ENCODE data around the gene ZNF397. TPM values are rescaled to one million over a fixed set of nuclear protein-coding genes. Genes with fewer than 3 reads are reported as not detected.

Gene ZNF397
- total and polyA plus RNA-seq, 2 donors (not counting 1 experiment from before 2014, with no cell fraction given) = 7.0 to 23.8 TPM

DNA sequence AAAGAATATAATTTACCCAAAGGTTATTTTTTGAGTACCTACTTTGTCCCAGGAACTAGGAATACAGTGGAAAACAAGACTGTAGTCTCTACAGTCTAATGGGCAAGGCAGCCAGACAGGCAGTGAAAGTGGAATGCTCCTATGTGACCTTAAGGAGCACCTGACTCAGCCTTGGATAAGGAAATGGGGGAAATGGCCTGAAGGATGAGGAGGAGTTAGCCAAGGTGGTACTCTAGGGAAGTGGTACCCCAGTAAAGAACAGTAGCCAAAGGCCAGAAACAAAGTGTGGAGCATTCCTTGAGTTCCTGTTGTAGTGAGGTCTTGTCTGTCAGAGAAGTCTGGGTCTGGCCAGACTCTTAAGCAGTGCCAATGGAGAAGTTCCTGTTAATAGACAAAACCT is 6.0 kb downstream of the ZNF397 start:
- Histone ChIP-seq H3K36me3 (ENCODE audit: control insufficient read depth, insufficient read depth, low read length) (peaks cover 16% of the 10 kb centered on the region), H3K4me3 (replicated peaks in 1 of 4; ENCODE audit: control extremely low read depth in 1 of 4, insufficient read depth in 1 of 4, low read depth in 3 of 4, low read length in 4 of 4) (no peak overlapping the region), H2AFZ (ENCODE audit: low read length) (no peak overlapping the region), H3K4me1 (ENCODE audit: control insufficient read depth, extremely low read depth, insufficient read depth, low read length) (no peaks in the 10 kb centered on the region), H3K9me3 (ENCODE audit: control insufficient read depth, insufficient read depth, low read depth, low read length) (peaks cover 3% of the 10 kb centered on the region), H3K4me2 (ENCODE audit: extremely low read depth, insufficient read depth, low read length) (no peak overlapping the region), H3K9ac (ENCODE audit: insufficient read depth, low read length) (no peak overlapping the region), H3K79me2 (ENCODE audit: control insufficient read depth, insufficient read depth, low read length) (peaks cover 5% of the 10 kb centered on the region), H4K20me1 (ENCODE audit: control insufficient read depth, extremely low read depth, insufficient read depth, low read length) (no peaks in the 10 kb centered on the region), H3K27ac (ENCODE audit: insufficient read depth, low read length) (no peak overlapping the region), H3K27me3 (ENCODE audit: control insufficient read depth, insufficient read depth, low read length) (no peaks in the 10 kb centered on the region)
- TF ChIP-seq CTCF (conservative IDR thresholded peaks at IDR 0.05 in 1 of 2, IDR thresholded peaks at IDR 0.05 in 1 of 2; ENCODE audit: low read depth in 1 of 2, low read length in 2 of 2) (no peak), EZH2 (IDR thresholded peaks at IDR 0.05; ENCODE audit: low read length, missing control alignments) (no peak)
- no peak for DNase-seq (ENCODE audit: low read depth in 2 of 2)

- H3K79me2 ChIP-seq (ENCODE audit: control insufficient read depth, insufficient read depth, low read length) = peaks cover under 1% of the 10 kb centered on the region
- no peak for TF ChIP-seq EZH2 (IDR thresholded peaks at IDR 0.05; ENCODE audit: low read length, missing control alignments)
- no peak for TF ChIP-seq CTCF (conservative IDR thresholded peaks at IDR 0.05 in 1 of 2, IDR thresholded peaks at IDR 0.05 in 1 of 2; ENCODE audit: low read depth in 1 of 2, low read length in 2 of 2)
- H3K4me1 ChIP-seq (ENCODE audit: control insufficient read depth, extremely low read depth, insufficient read depth, low read length) = no peaks in the 10 kb centered on the region
- H3K9ac ChIP-seq (ENCODE audit: insufficient read depth, low read length) = no peak overlapping the region
- peaks cover 13% of the 10 kb centered on the region for H3K36me3 ChIP-seq (ENCODE audit: control insufficient read depth, insufficient read depth, low read length)
- H3K27me3 ChIP-seq (ENCODE audit: control insufficient read depth, insufficient read depth, low read length) = no peaks in the 10 kb centered on the region
- H3K27ac ChIP-seq (ENCODE audit: insufficient read depth, low read length) = no peak overlapping the region
- no peak for DNase-seq (ENCODE audit: low read depth in 2 of 2)
- H3K4me2 ChIP-seq (ENCODE audit: extremely low read depth, insufficient read depth, low read length) = no peak overlapping the region
- H3K9me3 ChIP-seq (ENCODE audit: control insufficient read depth, insufficient read depth, low read depth, low read length) = peaks cover 3% of the 10 kb centered on the region
- no peak overlapping the region for H3K4me3 ChIP-seq (replicated peaks in 1 of 4; ENCODE audit: control extremely low read depth in 1 of 4, insufficient read depth in 1 of 4, low read depth in 3 of 4, low read length in 4 of 4)
- no peaks in the 10 kb centered on the region for H4K20me1 ChIP-seq (ENCODE audit: control insufficient read depth, extremely low read depth, insufficient read depth, low read length)
- H2AFZ ChIP-seq (ENCODE audit: low read length) = no peak overlapping the region
Measured at GRCh38 chr18:35247412-35248249, 6.8 kb downstream of the ZNF397 start.

- TF ChIP-seq CTCF (conservative IDR thresholded peaks at IDR 0.05 in 1 of 2, IDR thresholded peaks at IDR 0.05 in 1 of 2; ENCODE audit: low read depth in 1 of 2, low read length in 2 of 2) = no peak
- TF ChIP-seq EZH2 (IDR thresholded peaks at IDR 0.05; ENCODE audit: low read length, missing control alignments) = no peak
- no peak overlapping the region for H2AFZ ChIP-seq (ENCODE audit: low read length)
- H4K20me1 ChIP-seq (ENCODE audit: control insufficient read depth, extremely low read depth, insufficient read depth, low read length) = no peaks in the 10 kb centered on the region
- H3K4me3 ChIP-seq (replicated peaks in 1 of 4; ENCODE audit: control extremely low read depth in 1 of 4, insufficient read depth in 1 of 4, low read depth in 3 of 4, low read length in 4 of 4) = no peak overlapping the region
- no peaks in the 10 kb centered on the region for H3K79me2 ChIP-seq (ENCODE audit: control insufficient read depth, insufficient read depth, low read length)
- peaks cover 3% of the 10 kb centered on the region for H3K9me3 ChIP-seq (ENCODE audit: control insufficient read depth, insufficient read depth, low read depth, low read length)
- no peaks in the 10 kb centered on the region for H3K27me3 ChIP-seq (ENCODE audit: control insufficient read depth, insufficient read depth, low read length)
- no peak overlapping the region for H3K4me2 ChIP-seq (ENCODE audit: extremely low read depth, insufficient read depth, low read length)
- DNase-seq (ENCODE audit: low read depth in 2 of 2) = no peak
- H3K4me1 ChIP-seq (ENCODE audit: control insufficient read depth, extremely low read depth, insufficient read depth, low read length) = no peaks in the 10 kb centered on the region
- H3K9ac ChIP-seq (ENCODE audit: insufficient read depth, low read length) = no peak overlapping the region
- H3K36me3 ChIP-seq (ENCODE audit: control insufficient read depth, insufficient read depth, low read length) = peaks cover 7% of the 10 kb centered on the region
- H3K27ac ChIP-seq (ENCODE audit: insufficient read depth, low read length) = no peak overlapping the region
Measured at GRCh38 chr18:35248429-35248828, 7.6 kb downstream of the ZNF397 start.

All from fibroblast of lung (primary cell).